Heart right ventricle (tissue), 16 donors: ENCODE measurements around the gene TECR. TPM values are rescaled to one million over a fixed set of nuclear protein-coding genes. Genes with fewer than 3 reads are reported as not detected.

Source experiments
- ATAC-seq, 8 donors: fragments of 200-7000 bp; cut with Tn5 transposase; one replicate each; pipeline ENCODE4 v1.9.1; 2020; ENCODE audit warnings: mild to moderate bottlenecking in 8 of 8, moderate library complexity in 8 of 8, moderate number of reproducible peaks in 1 of 8
- DNase-seq, 2 donors: peaks; one replicate each; pipeline ENCODE4 v3.0.0-alpha.2; 2020
- H3K27ac ChIP-seq, 10 donors: fragments of 200-600 bp; sonication (generic) in 2 of 10; one replicate each; pipeline versions ENCODE4 v1.5.0 to v1.8.0; 2020 to 2022; ENCODE audit warnings: mild to moderate bottlenecking in 3 of 10
- H3K27me3 ChIP-seq, 7 donors: fragments of 200-600 bp; one replicate each; pipeline ENCODE4 v1.8.0; 2021 to 2022; ENCODE audit warnings: mild to moderate bottlenecking in 2 of 7
- H3K36me3 ChIP-seq, 9 donors: fragments of 200-600 bp; sonication (generic) in 1 of 9; one replicate each; pipeline versions ENCODE4 v1.5.0 to v1.8.0; 2020 to 2022; ENCODE audit warnings: mild to moderate bottlenecking in 2 of 9
- H3K4me1 ChIP-seq, 9 donors: fragments of 200-600 bp; sonication (generic) in 1 of 9; one replicate each; pipeline versions ENCODE4 v1.5.0 to v1.8.0; 2020 to 2022; ENCODE audit warnings: mild to moderate bottlenecking in 4 of 9
- H3K4me3 ChIP-seq, 10 donors: fragments of 200-600 bp; sonication (generic) in 2 of 10; one replicate each; pipeline versions ENCODE4 v1.5.0 to v1.8.0; 2020 to 2022; ENCODE audit warnings: mild to moderate bottlenecking in 7 of 10, moderate library complexity in 2 of 10
- H3K9me3 ChIP-seq, 11 donors: fragments of 200-600 bp in 10 of 11; sonication (generic) in 2 of 11; one replicate each; pipeline versions ENCODE4 v1.5.0 to v1.8.0; 2013 to 2022; ENCODE audit warnings: mild to moderate bottlenecking in 2 of 11, control low read depth in 1 of 11, moderate library complexity in 1 of 11
- CTCF ChIP-seq, 9 donors: fragments of 200-600 bp; sonication (generic) in 2 of 9; IDR thresholded peaks; one replicate each; pipeline versions ENCODE4 v1.5.0 to v1.8.0; 2021 to 2022; ENCODE audit warnings: antibody characterized with exemption in 9 of 9, mild to moderate bottlenecking in 5 of 9, moderate library complexity in 1 of 9
- WGBS, 2 donors: extraction: QIAGEN DNeasy Blood & Tissue Kit; methylation state at CpG; one replicate each; pipeline ENCODE4 v1.1.7; 2013; ENCODE audit warnings: inconsistent platforms in 1 of 2; 5-methylcytosine and 5-hydroxymethylcytosine counted together
- intact Hi-C, 10 donors: fragments of 100-400 bp; cut with DNase I; formaldehyde crosslinking; loops; one replicate each; pipeline versions ENCODE4 v1.11.1 to v1.14.2; 2022
- polyA plus RNA-seq, 2 donors: library from polyadenylated mRNA; stranded (reverse); fragments of 200-250 nt; gene quantifications; one replicate each; pipeline ENCODE4 v1.2.3, GENCODE V29; 2013
- total RNA-seq, 10 donors: library from RNA; stranded (reverse); fragmentation: NEBNext Ultra II Directional in 3 of 10; extraction: Animal tissue kit (Norgen Biotek cat#: 25700) in 3 of 10; gene quantifications; one replicate each; pipeline versions ENCODE4 v1.2.1 to v1.2.4, GENCODE V29; 2021 to 2023
- donor health status: Arrhythmogenic right ventricular cardiomyopathy.
- donor health status: ischemic (EF 13 %, LVEDD 7.1; RV severe dilation, severe dysfunction).
- donor health status: healthy with polysubstance abuse.
- donor health status: DM: no; HTN: yes; CAD: no.
- donor health status: DM: no; HTN: no; CAD: no.
- donor health status: ischemic (EF 25% LVEDD 6.9; RV normal size, moderate dysfunction).
- donor health status: ischemic (EF 25% LVEDD 5.7; RV mildly dilated, moderate dysfunction).
- donor health status: healthy.
- donor health status: DM: yes; HTN: yes; CAD: no.
- donor health status: Ischemic cardiomyopathy.
- donor health status: ischemic (EF 35%, LVEDD 5.7; RV mildly dilated, moderate dysfunction).
- donor health status: nonischemic (EF 11% LVEDD 7.7; RV severe dilation, severe dysfunction).
- donor health status: DM: yes; HTN: yes; CAD: no.
- donor health status: PGD.
- donor health status: ischemic (EF 29% LVEDD 5.4; RV normal size, mild dysfunction).
- donor health status: nonischemic (EF 23%, LVEDD 6.1; RV moderate dilation, normal function).

TECR gene
- total and polyA plus RNA-seq, 12 donors: 61.4 to 194 (median 75.7) TPM

- Histone ChIP-seq H3K4me1 (peaks cover 9 to 63% (median 40%) of the 10 kb centered on the region in 9 donors), H3K27ac (peak overlapping the region in 1 of 10 donors; percentile 36), H3K4me3 (no peak overlapping the region), H3K9me3 (no peaks in the 10 kb centered on the region), H3K36me3 (peaks cover 0 to 29% (median 0%) of the 10 kb centered on the region in 9 donors), H3K27me3 (no peaks in the 10 kb centered on the region)
- DNase-seq (no peak), ATAC-seq (no peak)
- no peak for TF ChIP-seq CTCF (IDR thresholded peaks at IDR 0.05)
- intact Hi-C loops: no loop called here
- 59 to 74% methylated on average over 9 of the region's 9 CpGs for WGBS, 2 donors
Observed at GRCh38 chr19:14553939-14554243, 24.5 kb downstream of the TECR start.

GRCh38 chr19:14554382-14554812, 25.0 kb downstream of the TECR start:
- intact Hi-C loops: no loop called here
- Histone ChIP-seq H3K4me1 (peaks cover 9 to 68% (median 41%) of the 10 kb centered on the region in 9 donors), H3K4me3 (no peak overlapping the region), H3K27ac (no peak overlapping the region), H3K9me3 (no peaks in the 10 kb centered on the region), H3K36me3 (peaks cover 0 to 24% (median 0%) of the 10 kb centered on the region in 9 donors), H3K27me3 (no peaks in the 10 kb centered on the region)
- no peak for ATAC-seq
- no peak for DNase-seq
- 66 to 81% methylated on average over 5 to 6 of the region's 6 CpGs for WGBS, 2 donors
- TF ChIP-seq CTCF (IDR thresholded peaks at IDR 0.05): no peak

GRCh38 chr19:14555918-14556661, 26.7 kb downstream of the TECR start:
- DNase-seq: no peak
- no peak for TF ChIP-seq CTCF (IDR thresholded peaks at IDR 0.05)
- no peak for ATAC-seq
- intact Hi-C loops: no loop called here
- 77 to 84% methylated on average over 12 of the region's 12 CpGs for WGBS, 2 donors
- peaks cover 25 to 72% (median 45%) of the 10 kb centered on the region in 9 donors for H3K4me1 ChIP-seq
- H3K9me3 ChIP-seq: no peaks in the 10 kb centered on the region
- H3K36me3 ChIP-seq: peaks cover 0 to 16% (median 0%) of the 10 kb centered on the region in 9 donors
- peak overlapping the region in 3 of 10 donors; percentile 7 to 50 (median 19) for H3K27ac ChIP-seq
- H3K4me3 ChIP-seq: peak overlapping the region in 6 of 10 donors; percentile 2 to 34 (median 24)
- H3K27me3 ChIP-seq: no peaks in the 10 kb centered on the region

GRCh38 chr19:14556662-14557188, 27.3 kb downstream of the TECR start:
- H3K27ac ChIP-seq: peak overlapping the region in 6 of 10 donors; percentile 7 to 51 (median 39)
- peaks cover 0 to 16% (median 0%) of the 10 kb centered on the region in 9 donors for H3K36me3 ChIP-seq
- intact Hi-C loops: no loop called here
- ATAC-seq: peak; percentile 9 to 70 (median 60)
- 8 to 9% methylated on average over 18 of the region's 18 CpGs for WGBS, 2 donors
- peak; percentile 91 to 99 (median 97) for TF ChIP-seq CTCF (IDR thresholded peaks at IDR 0.05)
- H3K27me3 ChIP-seq: no peaks in the 10 kb centered on the region
- peak; percentile 73 to 84 for DNase-seq
- H3K9me3 ChIP-seq: no peaks in the 10 kb centered on the region
- H3K4me1 ChIP-seq: peaks cover 30 to 72% (median 45%) of the 10 kb centered on the region in 9 donors
- peak overlapping the region in 7 of 10 donors; percentile 2 to 34 (median 23) for H3K4me3 ChIP-seq
